GM18861 (cell line): Measurements from ENCODE around the gene FAM50A.
"Not testable (repeated sequence)": the region's sequence is repeated elsewhere in the genome, so short reads cannot be mapped to it uniquely, and the experiment has no call there.

Source experiments
- ATAC-seq: cut with Tn5 transposase; IDR thresholded peaks from one replicate; pipeline ENCODE4 v1.9.1; 2021; ENCODE audit not compliant: unreplicated experiment

The FAM50A gene

DNA sequence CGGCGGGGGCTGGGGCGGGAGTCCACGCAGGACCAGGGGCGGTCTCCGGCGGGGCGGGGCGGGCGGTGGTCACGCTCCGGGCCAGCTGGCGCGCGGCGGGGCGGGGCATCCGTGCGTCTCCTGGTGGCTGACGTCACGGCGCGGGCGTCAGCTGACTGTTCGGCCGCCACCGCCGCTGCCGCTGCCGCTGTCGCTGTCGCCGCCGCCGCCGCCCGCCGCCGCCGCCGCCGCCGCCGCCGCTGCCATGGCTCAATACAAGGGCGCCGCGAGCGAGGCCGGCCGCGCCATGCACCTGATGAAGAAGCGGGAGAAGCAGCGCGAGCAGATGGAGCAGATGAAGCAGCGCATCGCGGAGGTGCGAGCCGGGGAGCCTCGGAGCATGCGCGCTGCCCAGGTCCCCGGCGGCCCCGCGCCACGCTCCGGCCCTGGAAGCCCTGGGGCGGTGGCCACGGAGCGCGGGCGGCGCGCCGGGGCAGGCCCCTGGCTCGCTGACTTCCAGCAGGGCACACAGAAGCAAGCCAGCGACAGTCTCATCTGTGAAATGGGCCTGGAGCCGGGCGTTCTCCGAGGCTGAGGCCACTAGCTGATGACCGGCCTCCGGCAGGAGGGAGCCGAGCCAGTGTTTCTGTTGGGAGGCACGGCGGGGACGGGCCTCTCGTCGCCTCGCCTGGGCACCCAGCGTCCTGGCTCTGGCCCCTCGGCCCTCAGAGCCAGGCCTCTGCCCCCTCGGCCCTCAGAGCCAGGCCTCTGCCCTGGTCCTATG lies at the start of gene FAM50A:
FAM50A (plus strand) TSS at position 150 of the 763 bp plus-strand sequence; CDS start at position 245, 95 bp downstream.
- ATAC-seq, result peak; percentile 71

- ATAC-seq, result not testable (repeated sequence)
Measured at GRCh38 chrX:154396363-154396762, 47.6 kb upstream of the FAM50A start.

- peak; percentile 27 for ATAC-seq
Measured at GRCh38 chrX:154396973-154397887, 46.7 kb upstream of the FAM50A start.

GRCh38 chrX:154397888-154398667 lies 45.9 kb upstream of the FAM50A start, which contains the start of gene RPL10:
Gene RPL10 (plus strand): TSS chrX:154398377. CDS start chrX:154398520, 143 bp downstream.
- ATAC-seq, result peak; percentile 73

DNA sequence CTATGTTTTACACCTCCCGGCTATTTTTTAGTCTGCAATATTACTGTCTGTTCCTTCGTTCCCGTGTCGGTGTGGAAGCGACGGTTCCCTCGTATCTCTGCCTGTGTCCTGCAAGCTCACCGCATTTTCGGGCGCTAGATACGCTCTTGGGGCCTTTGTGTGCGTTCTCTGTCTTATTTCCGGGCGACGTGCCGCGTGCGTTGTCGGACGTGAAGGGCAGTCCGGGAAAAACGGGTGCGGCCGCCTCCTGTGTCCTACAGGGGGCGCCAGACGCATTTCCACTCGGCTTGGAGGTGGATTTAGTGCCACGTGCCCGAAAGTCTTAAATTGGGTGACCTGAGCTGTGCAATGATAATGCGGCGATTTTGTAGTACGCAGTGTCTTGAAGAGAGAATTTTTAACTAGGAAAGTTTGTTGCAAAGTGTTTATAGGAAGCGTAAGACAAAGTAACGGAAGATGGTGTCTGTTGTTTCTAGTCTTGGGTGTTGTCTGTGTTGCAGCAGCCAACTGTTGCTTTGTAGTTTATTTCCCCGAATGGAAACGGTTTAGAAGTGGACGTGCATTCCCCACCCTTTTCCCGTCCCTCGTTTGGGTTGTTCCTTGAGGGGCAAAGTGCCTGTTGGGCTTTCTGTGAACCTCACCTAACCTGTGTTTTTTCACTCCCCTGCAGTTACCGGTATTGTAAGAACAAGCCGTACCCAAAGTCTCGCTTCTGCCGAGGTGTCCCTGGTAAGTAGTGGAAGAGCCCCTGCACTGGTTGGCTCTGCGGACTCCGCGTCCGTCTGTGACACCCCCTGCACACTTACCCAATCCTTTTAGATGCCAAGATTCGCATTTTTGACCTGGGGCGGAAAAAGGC lies 45.0 kb upstream of the FAM50A start:
- no peak for ATAC-seq

DNA sequence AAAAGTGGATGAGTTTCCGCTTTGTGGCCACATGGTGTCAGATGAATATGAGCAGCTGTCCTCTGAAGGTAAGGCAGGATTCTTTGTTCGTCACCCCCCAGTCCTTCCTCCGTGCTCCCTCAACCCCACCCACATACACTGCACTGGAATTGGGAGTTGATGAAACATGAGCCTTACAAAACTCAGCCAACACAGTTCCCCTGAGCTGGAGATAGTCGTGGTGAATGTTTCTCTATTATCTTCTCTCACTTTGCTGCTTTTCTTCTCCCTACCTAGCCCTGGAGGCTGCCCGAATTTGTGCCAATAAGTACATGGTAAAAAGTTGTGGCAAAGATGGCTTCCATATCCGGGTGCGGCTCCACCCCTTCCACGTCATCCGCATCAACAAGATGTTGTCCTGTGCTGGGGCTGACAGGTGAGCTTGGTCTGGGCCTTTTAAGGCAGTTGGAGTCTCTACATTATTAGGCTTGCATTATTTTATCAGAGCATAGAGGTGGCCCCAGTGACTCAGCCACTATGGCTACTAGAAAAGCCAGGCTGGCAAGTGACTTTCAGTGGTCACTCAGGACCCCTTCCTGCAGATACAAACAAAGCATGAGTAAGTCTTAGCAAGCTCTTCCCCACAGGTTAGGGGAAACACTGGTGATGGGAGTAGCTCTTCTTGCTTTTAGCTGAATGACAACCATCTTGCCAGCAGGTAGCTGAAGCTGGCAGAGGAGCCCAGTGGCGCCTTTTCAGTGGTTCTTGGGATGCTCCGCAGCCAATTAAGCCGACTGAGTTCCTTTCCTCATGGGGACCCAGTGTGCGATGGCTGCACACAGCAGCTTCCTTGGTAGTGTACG lies 44.2 kb upstream of the FAM50A start:
- ATAC-seq, result no peak

- ATAC-seq, result not testable (repeated sequence)
Measured at GRCh38 chrX:154400369-154400817, 43.5 kb upstream of the FAM50A start.

DNA sequence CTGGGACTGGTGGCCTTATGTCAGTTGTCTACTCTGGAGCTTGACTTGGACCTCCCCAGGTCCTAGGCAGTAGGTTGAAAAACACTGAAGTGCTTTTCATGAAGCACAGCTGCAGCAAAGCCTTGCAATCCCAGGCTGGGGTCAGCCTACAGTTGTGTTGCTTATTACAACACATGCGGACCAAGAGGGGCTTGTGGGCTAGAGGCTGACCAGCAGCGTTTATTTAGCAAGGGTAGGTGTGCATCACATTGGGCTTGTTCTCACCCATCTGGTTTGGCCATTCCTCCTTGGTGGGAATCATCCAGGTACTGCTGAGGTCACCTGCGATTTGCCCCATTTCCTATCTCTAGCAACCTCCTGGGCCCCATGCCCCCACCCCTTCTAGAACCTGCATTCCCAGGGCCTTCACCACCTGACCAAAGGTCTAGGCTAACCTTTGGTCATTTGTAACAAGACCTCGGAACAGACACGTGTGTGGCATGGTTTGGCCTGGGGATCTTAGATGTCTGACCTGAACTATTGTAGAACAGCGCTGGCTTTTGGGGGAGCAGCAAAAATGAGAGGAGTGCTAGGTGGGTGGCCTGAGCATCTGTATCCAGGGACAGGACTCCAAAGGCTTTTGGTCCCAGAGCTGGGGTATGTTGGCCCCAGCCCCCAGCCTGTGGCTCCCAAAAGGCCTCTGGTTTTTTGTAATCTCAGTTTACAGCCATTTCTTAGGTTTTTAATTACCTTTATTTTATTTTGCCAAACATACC lies 42.7 kb upstream of the FAM50A start:
- ATAC-seq, result no peak

GRCh38 chrX:154401918-154402621 lies 41.9 kb upstream of the FAM50A start:
- ATAC-seq, result no peak

DNA sequence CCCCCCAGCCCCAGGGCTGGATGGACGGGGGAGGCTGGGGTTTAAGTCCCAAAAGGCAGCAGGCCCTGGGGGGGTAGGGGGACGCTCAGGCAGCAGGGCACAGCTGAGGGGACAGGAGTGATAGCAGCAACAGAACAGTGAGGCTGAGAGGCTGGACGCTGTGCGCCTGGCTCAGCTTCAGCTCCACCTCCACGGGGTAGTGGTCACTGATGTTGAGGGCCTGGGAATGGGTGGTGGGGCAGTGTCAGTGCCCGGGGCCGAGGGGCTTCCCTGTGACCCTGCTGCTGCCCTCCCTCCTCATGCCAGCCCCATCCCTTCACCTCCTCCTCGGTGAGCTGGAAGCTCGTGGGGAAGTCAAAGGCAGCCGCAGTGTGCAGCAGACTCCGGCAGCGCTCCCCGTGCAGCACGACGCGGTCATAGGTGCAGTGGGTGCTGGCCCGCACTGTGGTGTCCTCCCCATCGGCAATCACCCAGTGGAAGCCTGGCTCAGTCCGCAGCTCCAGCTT lies 41.3 kb upstream of the FAM50A start:
- ATAC-seq, result no peak

DNA sequence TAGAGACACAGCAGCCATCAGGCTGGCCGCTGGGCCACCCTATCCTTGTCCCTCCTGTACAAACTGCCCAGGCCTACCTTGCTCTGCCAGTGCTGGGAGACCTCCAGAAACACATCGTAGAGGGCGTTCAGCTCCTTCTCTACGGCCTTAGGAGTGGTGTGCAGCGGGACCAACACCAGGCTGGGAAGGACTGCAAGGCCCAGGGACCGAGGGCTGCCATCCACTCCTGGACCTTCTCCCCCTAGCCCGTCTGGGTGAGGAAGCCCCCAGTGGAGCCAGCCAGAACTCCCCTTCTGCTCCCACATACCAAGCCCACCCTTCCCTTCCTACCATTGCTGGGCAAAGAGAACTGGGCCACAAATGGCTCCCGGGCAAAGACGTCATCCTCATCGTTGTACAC lies 40.7 kb upstream of the FAM50A start:
- ATAC-seq, result no peak

- no peak for ATAC-seq
Measured at GRCh38 chrX:154403858-154404257, 40.1 kb upstream of the FAM50A start.

- no peak for ATAC-seq
Measured at GRCh38 chrX:154404625-154405192, 39.2 kb upstream of the FAM50A start.

- no peak for ATAC-seq
Measured at GRCh38 chrX:154408659-154409221, 35.2 kb upstream of the FAM50A start.

DNA sequence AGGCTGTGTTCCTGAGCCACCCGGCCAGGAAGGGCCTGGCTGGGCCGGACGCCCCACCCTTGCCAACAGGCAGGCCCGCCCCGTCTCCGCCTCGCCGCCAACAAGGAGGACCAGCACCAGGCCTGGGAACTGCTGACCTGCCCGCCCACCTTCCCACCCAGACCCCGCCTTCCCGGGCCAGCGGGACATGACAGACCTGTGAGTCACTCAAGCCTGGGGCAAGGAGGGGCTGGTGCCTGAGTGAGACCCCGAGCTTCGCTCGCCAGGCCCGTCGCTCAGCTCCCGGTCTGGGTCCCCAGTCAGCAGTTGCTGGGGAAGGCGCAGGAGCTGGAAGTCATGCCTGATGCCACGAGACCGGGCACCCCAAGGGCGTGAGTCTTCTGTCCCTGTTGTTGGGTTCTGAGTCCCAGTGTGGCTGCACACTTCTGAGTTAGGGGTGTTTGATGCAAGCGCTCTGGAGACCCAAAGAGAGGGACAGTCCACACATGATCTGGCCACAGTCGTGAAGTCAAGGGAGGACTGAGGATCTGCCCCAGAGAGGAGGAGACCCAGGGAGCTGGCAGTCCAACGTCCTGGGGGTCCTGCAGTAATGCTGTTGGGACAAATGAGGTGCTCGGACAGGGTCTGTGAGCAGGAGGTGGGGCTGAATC lies 34.6 kb upstream of the FAM50A start, which contains the start of gene DNASE1L1:
DNASE1L1 (minus strand) TSS at position 33 of the 650 bp plus-strand sequence. CDS start 3,686 bp downstream, outside the sequence.
- ATAC-seq, result peak; percentile 29

DNA sequence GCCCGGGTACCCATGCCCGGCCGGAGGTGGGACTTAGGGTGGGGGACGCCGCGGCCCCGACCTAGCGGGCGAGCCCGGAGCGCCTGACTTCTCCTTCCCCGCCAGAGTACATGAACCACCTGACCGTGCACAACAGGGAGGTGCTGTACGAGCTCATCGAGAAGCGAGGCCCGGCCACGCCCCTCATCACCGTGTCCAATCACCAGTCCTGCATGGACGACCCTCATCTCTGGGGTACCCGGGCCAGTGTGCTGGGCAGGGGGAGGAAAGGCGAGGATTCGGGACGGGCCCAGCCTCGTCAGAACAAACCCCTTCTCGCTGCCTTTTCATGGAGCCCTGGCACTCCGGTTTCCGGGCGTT lies 32.0 kb upstream of the FAM50A start:
- no peak for ATAC-seq
